ENCODE results near the gene H1-8. TPM values are rescaled to one million over a fixed set of nuclear protein-coding genes. Genes with fewer than 3 reads are reported as not detected.

Gene H1-8

GRCh38 chr3:129599607-129600006 is 56.6 kb downstream of the H1-8 start:
- Histone ChIP-seq H2AK5ac (ENCODE audit: low read length) (no peak overlapping the region), H3K36me3 (ENCODE audit: control insufficient read depth, insufficient read depth, low read length) (no peaks in the 10 kb centered on the region), H3K79me1 (ENCODE audit: low read length) (peaks cover 32% of the 10 kb centered on the region), H3K4me3 (ENCODE audit: low read length) (no peak overlapping the region), H3K27ac (ENCODE audit: low read depth, low read length) (peak overlapping the region; percentile 73), H3K4me2 (ENCODE audit: low read length) (no peak overlapping the region), H2BK15ac (replicated peaks; ENCODE audit: low read depth) (no peak overlapping the region), H4K8ac (ENCODE audit: low read depth, low read length) (no peak overlapping the region), H3K4me1 (ENCODE audit: control insufficient read depth, low read depth, low read length) (peaks cover 44% of the 10 kb centered on the region), H3K9ac (ENCODE audit: low read length) (peak overlapping the region; percentile 49), H2BK5ac (ENCODE audit: low read length) (peak overlapping the region; percentile 68), H3K18ac (ENCODE audit: low read length) (peak overlapping the region; percentile 53), H4K5ac (ENCODE audit: low read length) (no peak overlapping the region), H3K4ac (ENCODE audit: low read depth, low read length) (no peak overlapping the region), H3K56ac (ENCODE audit: low read length) (peak overlapping the region; percentile 83), H3K23ac (ENCODE audit: low read length) (peak overlapping the region; percentile 7), H2BK120ac (ENCODE audit: low read depth, low read length) (no peak overlapping the region), H3K79me2 (ENCODE audit: control insufficient read depth, insufficient read depth, low read length) (peaks cover 95% of the 10 kb centered on the region), H3K27me3 (ENCODE audit: insufficient read depth, low read length, poor library complexity) (no peaks in the 10 kb centered on the region)
- peak; percentile 96 for DNase-seq
- no CpG with 5 or more reads among the region's 5 CpGs for WGBS (ENCODE audit: extremely low coverage, insufficient coverage, low lambda C conversion rate)

- WGBS (ENCODE audit: extremely low coverage, insufficient coverage, low lambda C conversion rate) = no CpG with 5 or more reads among the region's 2 CpGs
These were observed 57.4 kb downstream of the H1-8 start for GRCh38 chr3:129600348-129600747.

More at GRCh38 chr3:129600348-129600747, 57.4 kb downstream of the H1-8 start:
- Histone ChIP-seq H3K27me3 (ENCODE audit: insufficient read depth, low read length, poor library complexity) (no peaks in the 10 kb centered on the region), H4K8ac (ENCODE audit: low read depth, low read length) (no peak overlapping the region), H3K27ac (ENCODE audit: low read depth, low read length) (no peak overlapping the region), H2BK5ac (ENCODE audit: low read length) (no peak overlapping the region), H3K36me3 (ENCODE audit: control insufficient read depth, insufficient read depth, low read length) (no peaks in the 10 kb centered on the region), H3K4me1 (ENCODE audit: control insufficient read depth, low read depth, low read length) (peaks cover 46% of the 10 kb centered on the region), H3K4me3 (ENCODE audit: low read length) (no peak overlapping the region), H3K4me2 (ENCODE audit: low read length) (no peak overlapping the region), H2BK120ac (ENCODE audit: low read depth, low read length) (no peak overlapping the region), H3K9ac (ENCODE audit: low read length) (no peak overlapping the region), H3K56ac (ENCODE audit: low read length) (peak overlapping the region; percentile 83), H3K23ac (ENCODE audit: low read length) (no peak overlapping the region), H2AK5ac (ENCODE audit: low read length) (no peak overlapping the region), H2BK15ac (replicated peaks; ENCODE audit: low read depth) (no peak overlapping the region), H3K4ac (ENCODE audit: low read depth, low read length) (no peak overlapping the region), H3K79me2 (ENCODE audit: control insufficient read depth, insufficient read depth, low read length) (peaks cover 94% of the 10 kb centered on the region), H4K5ac (ENCODE audit: low read length) (no peak overlapping the region), H3K79me1 (ENCODE audit: low read length) (peaks cover 29% of the 10 kb centered on the region), H3K18ac (ENCODE audit: low read length) (no peak overlapping the region)
- no peak for DNase-seq

Small RNA genes lying within 50 kb of the gene (small RNA-seq; reads per million reads assigned to genes)
- gene RN7SL752P (ENCODE audit: insufficient read depth) = not detected
